Measurements from ENCODE around the gene ATM.

GRCh38 chr11:108237058-108237481, 14.2 kb downstream of the ATM start:
- TF ChIP-seq, protein P1, sequence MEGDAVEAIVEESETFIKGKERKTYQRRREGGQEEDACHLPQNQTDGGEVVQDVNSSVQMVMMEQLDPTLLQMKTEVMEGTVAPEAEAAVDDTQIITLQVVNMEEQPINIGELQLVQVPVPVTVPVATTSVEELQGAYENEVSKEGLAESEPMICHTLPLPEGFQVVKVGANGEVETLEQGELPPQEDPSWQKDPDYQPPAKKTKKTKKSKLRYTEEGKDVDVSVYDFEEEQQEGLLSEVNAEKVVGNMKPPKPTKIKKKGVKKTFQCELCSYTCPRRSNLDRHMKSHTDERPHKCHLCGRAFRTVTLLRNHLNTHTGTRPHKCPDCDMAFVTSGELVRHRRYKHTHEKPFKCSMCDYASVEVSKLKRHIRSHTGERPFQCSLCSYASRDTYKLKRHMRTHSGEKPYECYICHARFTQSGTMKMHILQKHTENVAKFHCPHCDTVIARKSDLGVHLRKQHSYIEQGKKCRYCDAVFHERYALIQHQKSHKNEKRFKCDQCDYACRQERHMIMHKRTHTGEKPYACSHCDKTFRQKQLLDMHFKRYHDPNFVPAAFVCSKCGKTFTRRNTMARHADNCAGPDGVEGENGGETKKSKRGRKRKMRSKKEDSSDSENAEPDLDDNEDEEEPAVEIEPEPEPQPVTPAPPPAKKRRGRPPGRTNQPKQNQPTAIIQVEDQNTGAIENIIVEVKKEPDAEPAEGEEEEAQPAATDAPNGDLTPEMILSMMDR (IDR thresholded peaks at IDR 0.05): no peak
- no peak for TF ChIP-seq POLR2A (IDR thresholded peaks at IDR 0.05)
